ENCODE results near the gene NPFF. TPM values are rescaled to one million over a fixed set of nuclear protein-coding genes. Genes with fewer than 3 reads are reported as not detected.

NPFF gene
- 0.18 and 0.23 TPM in 2 replicates for polyA plus RNA-seq (2013)

GRCh38 chr12:53506881-53507602 is at the start of gene NPFF:
Gene NPFF, minus strand, starts transcription at chr12:53507484. Its CDS starts 10 bp downstream, at chr12:53507474.
- Histone ChIP-seq H3K4me2 (ENCODE audit: low read length) (no peak within 1 kb of the TSS), H3K23ac (ENCODE audit: low read length) (no peak within 1 kb of the TSS), H3K4me3 (ENCODE audit: low read depth, low read length) (no peak within 1 kb of the TSS), H3K36me3 (ENCODE audit: control insufficient read depth in 1 of 2, insufficient read depth in 2 of 2, low read length in 2 of 2) (peaks cover 38 to 60% of the 10 kb centered on the region in 2 experiments), H2BK120ac (ENCODE audit: insufficient read depth, low read length, poor library complexity) (no peak within 1 kb of the TSS), H2BK5ac (ENCODE audit: low read depth, low read length, poor library complexity) (no peak within 1 kb of the TSS), H2BK12ac (ENCODE audit: low read length) (no peak within 1 kb of the TSS), H2AK5ac (ENCODE audit: low read length) (no peak within 1 kb of the TSS), H3K9ac (ENCODE audit: low read length) (no peak within 1 kb of the TSS), H3K18ac (ENCODE audit: low read length) (no peak within 1 kb of the TSS), H3K9me3 (ENCODE audit: insufficient read depth, low read depth, low read length) (peaks cover 3% of the 10 kb centered on the region), H2AFZ (ENCODE audit: insufficient read depth, low read length, poor library complexity) (no peak within 1 kb of the TSS), H3K79me2 (ENCODE audit: control insufficient read depth, insufficient read depth, low read length, poor library complexity) (no peaks in the 10 kb centered on the region), H3K4me1 (ENCODE audit: control insufficient read depth in 1 of 2, insufficient read depth in 2 of 2, low read length in 2 of 2) (peaks cover 2% of the 10 kb centered on the region in 2 experiments), H3K14ac (ENCODE audit: low read length) (no peak within 1 kb of the TSS), H4K12ac (ENCODE audit: low read depth, low read length) (no peak within 1 kb of the TSS), H3K27ac (ENCODE audit: low read depth, low read length) (no peak within 1 kb of the TSS), H3K79me1 (ENCODE audit: low read length) (no peaks in the 10 kb centered on the region), H3K27me3 (ENCODE audit: insufficient read depth, low read length) (no peaks in the 10 kb centered on the region), H4K91ac (ENCODE audit: low read depth, low read length) (no peak within 1 kb of the TSS), H3K4ac (ENCODE audit: low read depth, low read length) (no peak within 1 kb of the TSS), H4K8ac (ENCODE audit: low read depth, low read length) (no peak within 1 kb of the TSS)
- WGBS (ENCODE audit: extremely low coverage, insufficient coverage, insufficient read length), result no CpG with 5 or more reads among the region's 9 CpGs
- DNase-seq, result no peak

GRCh38 chr12:53552361-53553327 is 45.4 kb upstream of the NPFF start:
- H3K18ac ChIP-seq (ENCODE audit: low read length), result no peak overlapping the region
- H3K79me1 ChIP-seq (ENCODE audit: low read length), result no peaks in the 10 kb centered on the region
- no peak overlapping the region for H3K4me3 ChIP-seq (ENCODE audit: low read depth, low read length)
- H3K4ac ChIP-seq (ENCODE audit: low read depth, low read length), result no peak overlapping the region
- H2AFZ ChIP-seq (ENCODE audit: insufficient read depth, low read length, poor library complexity), result no peak overlapping the region
- no peak overlapping the region for H4K8ac ChIP-seq (ENCODE audit: low read depth, low read length)
- no peak overlapping the region for H4K12ac ChIP-seq (ENCODE audit: low read depth, low read length)
- H2BK5ac ChIP-seq (ENCODE audit: low read depth, low read length, poor library complexity), result no peak overlapping the region
- no peaks in the 10 kb centered on the region for H3K4me1 ChIP-seq (ENCODE audit: control insufficient read depth in 1 of 2, insufficient read depth in 2 of 2, low read length in 2 of 2)
- H3K79me2 ChIP-seq (ENCODE audit: control insufficient read depth, insufficient read depth, low read length, poor library complexity), result no peaks in the 10 kb centered on the region
- no peaks in the 10 kb centered on the region for H3K27me3 ChIP-seq (ENCODE audit: insufficient read depth, low read length)
- no peak overlapping the region for H4K91ac ChIP-seq (ENCODE audit: low read depth, low read length)
- H3K27ac ChIP-seq (ENCODE audit: low read depth, low read length), result no peak overlapping the region
- H3K23ac ChIP-seq (ENCODE audit: low read length), result no peak overlapping the region
- no CpG with 5 or more reads among the region's 14 CpGs for WGBS (ENCODE audit: extremely low coverage, insufficient coverage, insufficient read length)
- DNase-seq, result no peak
- no peaks in the 10 kb centered on the region for H3K9me3 ChIP-seq (ENCODE audit: insufficient read depth, low read depth, low read length)
- H3K9ac ChIP-seq (ENCODE audit: low read length), result no peak overlapping the region
- H2BK12ac ChIP-seq (ENCODE audit: low read length), result no peak overlapping the region
- H2BK120ac ChIP-seq (ENCODE audit: insufficient read depth, low read length, poor library complexity), result peak overlapping the region; percentile 6
- H3K14ac ChIP-seq (ENCODE audit: low read length), result no peak overlapping the region
- no peak overlapping the region for H2AK5ac ChIP-seq (ENCODE audit: low read length)
- H3K36me3 ChIP-seq (ENCODE audit: control insufficient read depth in 1 of 2, insufficient read depth in 2 of 2, low read length in 2 of 2), result peaks cover 4 to 8% of the 10 kb centered on the region in 2 experiments
- H3K4me2 ChIP-seq (ENCODE audit: low read length), result no peak overlapping the region

GRCh38 chr12:53551889-53552291 is 44.6 kb upstream of the NPFF start:
- Histone ChIP-seq H3K4me2 (ENCODE audit: low read length) (no peak overlapping the region), H4K91ac (ENCODE audit: low read depth, low read length) (no peak overlapping the region), H3K27me3 (ENCODE audit: insufficient read depth, low read length) (no peaks in the 10 kb centered on the region), H2BK12ac (ENCODE audit: low read length) (no peak overlapping the region), H3K4me3 (ENCODE audit: low read depth, low read length) (no peak overlapping the region), H3K79me1 (ENCODE audit: low read length) (no peaks in the 10 kb centered on the region), H3K27ac (ENCODE audit: low read depth, low read length) (no peak overlapping the region), H4K8ac (ENCODE audit: low read depth, low read length) (no peak overlapping the region), H3K9me3 (ENCODE audit: insufficient read depth, low read depth, low read length) (no peaks in the 10 kb centered on the region), H3K4ac (ENCODE audit: low read depth, low read length) (no peak overlapping the region), H2AK5ac (ENCODE audit: low read length) (no peak overlapping the region), H3K79me2 (ENCODE audit: control insufficient read depth, insufficient read depth, low read length, poor library complexity) (no peaks in the 10 kb centered on the region), H2AFZ (ENCODE audit: insufficient read depth, low read length, poor library complexity) (no peak overlapping the region), H3K14ac (ENCODE audit: low read length) (no peak overlapping the region), H3K9ac (ENCODE audit: low read length) (no peak overlapping the region), H3K4me1 (ENCODE audit: control insufficient read depth in 1 of 2, insufficient read depth in 2 of 2, low read length in 2 of 2) (no peaks in the 10 kb centered on the region), H2BK120ac (ENCODE audit: insufficient read depth, low read length, poor library complexity) (no peak overlapping the region), H4K12ac (ENCODE audit: low read depth, low read length) (no peak overlapping the region), H3K18ac (ENCODE audit: low read length) (no peak overlapping the region), H3K23ac (ENCODE audit: low read length) (no peak overlapping the region), H3K36me3 (ENCODE audit: control insufficient read depth in 1 of 2, insufficient read depth in 2 of 2, low read length in 2 of 2) (peaks cover 4 to 8% of the 10 kb centered on the region in 2 experiments), H2BK5ac (ENCODE audit: low read depth, low read length, poor library complexity) (no peak overlapping the region)
- WGBS (ENCODE audit: extremely low coverage, insufficient coverage, insufficient read length), result no CpG with 5 or more reads among the region's 2 CpGs
- no peak for DNase-seq

GRCh38 chr12:53550595-53550994 is 43.3 kb upstream of the NPFF start:
- H3K9me3 ChIP-seq (ENCODE audit: insufficient read depth, low read depth, low read length), result no peaks in the 10 kb centered on the region
- H3K27me3 ChIP-seq (ENCODE audit: insufficient read depth, low read length), result no peaks in the 10 kb centered on the region
- no peaks in the 10 kb centered on the region for H3K79me1 ChIP-seq (ENCODE audit: low read length)
- H3K4me3 ChIP-seq (ENCODE audit: low read depth, low read length), result no peak overlapping the region
- no peak overlapping the region for H2AK5ac ChIP-seq (ENCODE audit: low read length)
- no peak overlapping the region for H3K14ac ChIP-seq (ENCODE audit: low read length)
- H4K8ac ChIP-seq (ENCODE audit: low read depth, low read length), result no peak overlapping the region
- H3K23ac ChIP-seq (ENCODE audit: low read length), result no peak overlapping the region
- H3K9ac ChIP-seq (ENCODE audit: low read length), result no peak overlapping the region
- no peak for DNase-seq
- peaks cover 4 to 8% of the 10 kb centered on the region in 2 experiments for H3K36me3 ChIP-seq (ENCODE audit: control insufficient read depth in 1 of 2, insufficient read depth in 2 of 2, low read length in 2 of 2)
- no peak overlapping the region for H3K27ac ChIP-seq (ENCODE audit: low read depth, low read length)
- no peak overlapping the region for H4K91ac ChIP-seq (ENCODE audit: low read depth, low read length)
- H3K18ac ChIP-seq (ENCODE audit: low read length), result no peak overlapping the region
- no peak overlapping the region for H2AFZ ChIP-seq (ENCODE audit: insufficient read depth, low read length, poor library complexity)
- no peak overlapping the region for H3K4me2 ChIP-seq (ENCODE audit: low read length)
- H3K79me2 ChIP-seq (ENCODE audit: control insufficient read depth, insufficient read depth, low read length, poor library complexity), result no peaks in the 10 kb centered on the region
- H2BK120ac ChIP-seq (ENCODE audit: insufficient read depth, low read length, poor library complexity), result no peak overlapping the region
- no peaks in the 10 kb centered on the region for H3K4me1 ChIP-seq (ENCODE audit: control insufficient read depth in 1 of 2, insufficient read depth in 2 of 2, low read length in 2 of 2)
- no peak overlapping the region for H2BK12ac ChIP-seq (ENCODE audit: low read length)
- no CpG with 5 or more reads among the region's 1 CpG for WGBS (ENCODE audit: extremely low coverage, insufficient coverage, insufficient read length)
- H4K12ac ChIP-seq (ENCODE audit: low read depth, low read length), result no peak overlapping the region
- H2BK5ac ChIP-seq (ENCODE audit: low read depth, low read length, poor library complexity), result no peak overlapping the region
- H3K4ac ChIP-seq (ENCODE audit: low read depth, low read length), result no peak overlapping the region

All from trophoblast cell (in vitro differentiated cells and primary cell).